Measurements from ENCODE around the gene SIPA1L2. TPM values are rescaled to one million over a fixed set of nuclear protein-coding genes. Genes with fewer than 3 reads are reported as not detected.
"Not testable (repeated sequence)": the region's sequence is repeated elsewhere in the genome, so short reads cannot be mapped to it uniquely, and the experiment has no call there.

SIPA1L2 gene
- total RNA-seq, 1 donor from 2014 or later: 153 TPM

- Mint-ChIP-seq H3K4me1 (ENCODE audit: unreplicated experiment) (peaks cover 80% of the 10 kb centered on the region), H3K36me3 (ENCODE audit: low read depth, unreplicated experiment) (no peaks in the 10 kb centered on the region), H3K9me3 (ENCODE audit: unreplicated experiment) (no peaks in the 10 kb centered on the region), H3K27me3 (ENCODE audit: unreplicated experiment) (no peaks in the 10 kb centered on the region), H3K4me3 (ENCODE audit: unreplicated experiment) (peak overlapping the region; percentile 53), H3K27ac (ENCODE audit: unreplicated experiment) (peak overlapping the region; percentile 94)
- TF ChIP-seq CTCF (IDR thresholded peaks at IDR 0.05; ENCODE audit: unreplicated experiment): no peak
- no peak for DNase-seq (ENCODE audit: low spot score)
Observed at GRCh38 chr1:232620356-232620969, 9.5 kb downstream of the SIPA1L2 start.

GRCh38 chr1:232617237-232617636 is 12.7 kb downstream of the SIPA1L2 start:
- DNase-seq (ENCODE audit: low spot score): no peak
- no peak overlapping the region for H3K4me3 Mint-ChIP-seq (ENCODE audit: unreplicated experiment)
- H3K27me3 Mint-ChIP-seq (ENCODE audit: unreplicated experiment): no peaks in the 10 kb centered on the region
- peaks cover 17% of the 10 kb centered on the region for H3K36me3 Mint-ChIP-seq (ENCODE audit: low read depth, unreplicated experiment)
- no peak overlapping the region for H3K27ac Mint-ChIP-seq (ENCODE audit: unreplicated experiment)
- peaks cover 85% of the 10 kb centered on the region for H3K4me1 Mint-ChIP-seq (ENCODE audit: unreplicated experiment)
- no peak for TF ChIP-seq CTCF (IDR thresholded peaks at IDR 0.05; ENCODE audit: unreplicated experiment)
- no peaks in the 10 kb centered on the region for H3K9me3 Mint-ChIP-seq (ENCODE audit: unreplicated experiment)

- no peak for DNase-seq (ENCODE audit: low spot score)
- peak overlapping the region; percentile 25 for H3K27ac Mint-ChIP-seq (ENCODE audit: unreplicated experiment)
- no peak for TF ChIP-seq CTCF (IDR thresholded peaks at IDR 0.05; ENCODE audit: unreplicated experiment)
- H3K4me3 Mint-ChIP-seq (ENCODE audit: unreplicated experiment): no peak overlapping the region
- no peaks in the 10 kb centered on the region for H3K27me3 Mint-ChIP-seq (ENCODE audit: unreplicated experiment)
- H3K4me1 Mint-ChIP-seq (ENCODE audit: unreplicated experiment): peaks cover 83% of the 10 kb centered on the region
- no peaks in the 10 kb centered on the region for H3K9me3 Mint-ChIP-seq (ENCODE audit: unreplicated experiment)
- H3K36me3 Mint-ChIP-seq (ENCODE audit: low read depth, unreplicated experiment): peaks cover 25% of the 10 kb centered on the region
Observed at GRCh38 chr1:232615306-232615800, 14.6 kb downstream of the SIPA1L2 start.

- H3K27ac Mint-ChIP-seq (ENCODE audit: unreplicated experiment): peak overlapping the region; percentile 25
- no peak for TF ChIP-seq CTCF (IDR thresholded peaks at IDR 0.05; ENCODE audit: unreplicated experiment)
- no peak for DNase-seq (ENCODE audit: low spot score)
- H3K4me3 Mint-ChIP-seq (ENCODE audit: unreplicated experiment): no peak overlapping the region
- H3K4me1 Mint-ChIP-seq (ENCODE audit: unreplicated experiment): peaks cover 78% of the 10 kb centered on the region
- H3K36me3 Mint-ChIP-seq (ENCODE audit: low read depth, unreplicated experiment): peaks cover 25% of the 10 kb centered on the region
- no peaks in the 10 kb centered on the region for H3K27me3 Mint-ChIP-seq (ENCODE audit: unreplicated experiment)
- no peaks in the 10 kb centered on the region for H3K9me3 Mint-ChIP-seq (ENCODE audit: unreplicated experiment)
Observed at GRCh38 chr1:232614811-232615210, 15.1 kb downstream of the SIPA1L2 start.

- Mint-ChIP-seq H3K4me3 (ENCODE audit: unreplicated experiment) (no peak overlapping the region), H3K4me1 (ENCODE audit: unreplicated experiment) (peaks cover 69% of the 10 kb centered on the region), H3K27me3 (ENCODE audit: unreplicated experiment) (no peaks in the 10 kb centered on the region), H3K36me3 (ENCODE audit: low read depth, unreplicated experiment) (peaks cover 25% of the 10 kb centered on the region), H3K27ac (ENCODE audit: unreplicated experiment) (no peak overlapping the region), H3K9me3 (ENCODE audit: unreplicated experiment) (no peaks in the 10 kb centered on the region)
- DNase-seq (ENCODE audit: low spot score): no peak
- no peak for TF ChIP-seq CTCF (IDR thresholded peaks at IDR 0.05; ENCODE audit: unreplicated experiment)
Observed at GRCh38 chr1:232613752-232614381, 16.1 kb downstream of the SIPA1L2 start.

GRCh38 chr1:232612836-232613235 is 17.1 kb downstream of the SIPA1L2 start:
- H3K36me3 Mint-ChIP-seq (ENCODE audit: low read depth, unreplicated experiment): peaks cover 25% of the 10 kb centered on the region
- not testable (repeated sequence) for H3K27me3 Mint-ChIP-seq (ENCODE audit: unreplicated experiment); H3K9me3 Mint-ChIP-seq (ENCODE audit: unreplicated experiment); H3K27ac Mint-ChIP-seq (ENCODE audit: unreplicated experiment); H3K4me3 Mint-ChIP-seq (ENCODE audit: unreplicated experiment); DNase-seq (ENCODE audit: low spot score)
- peaks cover 65% of the 10 kb centered on the region for H3K4me1 Mint-ChIP-seq (ENCODE audit: unreplicated experiment)
